Retina (tissue), 1 donor: ENCODE measurements around the gene PLCH2.

ENCODE experiments used
- DNase-seq: peaks from one replicate; pipeline ENCODE4 v3.0.0-alpha.2; 2016

The PLCH2 gene

DNA sequence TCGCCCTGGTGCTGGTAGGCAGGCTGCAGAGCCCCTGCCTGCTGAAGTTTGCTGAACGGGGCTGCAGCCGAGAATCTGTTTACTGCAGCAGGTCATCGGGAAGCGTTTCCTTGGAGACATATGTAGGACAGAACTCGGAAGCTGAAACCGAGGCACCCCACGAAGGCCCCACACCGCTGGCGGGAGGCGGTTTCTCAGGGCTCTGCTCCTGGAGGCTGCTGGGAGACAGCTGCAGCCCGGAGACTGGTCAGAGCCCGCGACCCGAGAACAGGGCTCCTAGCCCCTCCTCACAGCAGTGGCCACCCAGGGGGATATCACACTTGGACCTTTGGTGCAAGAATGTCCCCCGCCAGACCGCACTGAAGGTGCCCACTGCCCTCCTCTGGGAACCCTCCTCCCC, 12.7 kb upstream of the PLCH2 start:
- peak; percentile 91 for DNase-seq

- peak; percentile 54 for DNase-seq
Observed at GRCh38 chr1:2465371-2466269, 10.5 kb upstream of the PLCH2 start.

DNA sequence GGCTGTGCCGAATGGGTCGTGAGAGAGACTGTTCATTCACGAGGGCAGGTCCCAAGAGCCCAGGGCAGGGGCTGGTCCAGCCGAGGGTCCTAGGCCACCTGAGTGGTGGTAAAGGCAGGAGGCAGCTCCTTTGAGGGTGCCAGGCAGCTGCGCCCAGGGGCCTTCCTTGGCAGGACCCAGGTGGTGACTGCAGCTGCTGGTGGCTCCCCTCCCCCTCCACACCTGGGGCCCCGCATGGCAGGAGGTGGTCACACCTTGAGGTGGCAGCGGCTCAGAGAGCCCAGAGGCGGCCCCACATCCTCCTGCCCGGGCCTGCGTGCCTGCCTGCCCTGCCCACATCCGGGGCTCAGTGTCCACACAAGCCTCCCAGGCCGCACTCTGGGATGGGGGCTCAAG, 9.8 kb upstream of the PLCH2 start:
- DNase-seq = no peak

DNA sequence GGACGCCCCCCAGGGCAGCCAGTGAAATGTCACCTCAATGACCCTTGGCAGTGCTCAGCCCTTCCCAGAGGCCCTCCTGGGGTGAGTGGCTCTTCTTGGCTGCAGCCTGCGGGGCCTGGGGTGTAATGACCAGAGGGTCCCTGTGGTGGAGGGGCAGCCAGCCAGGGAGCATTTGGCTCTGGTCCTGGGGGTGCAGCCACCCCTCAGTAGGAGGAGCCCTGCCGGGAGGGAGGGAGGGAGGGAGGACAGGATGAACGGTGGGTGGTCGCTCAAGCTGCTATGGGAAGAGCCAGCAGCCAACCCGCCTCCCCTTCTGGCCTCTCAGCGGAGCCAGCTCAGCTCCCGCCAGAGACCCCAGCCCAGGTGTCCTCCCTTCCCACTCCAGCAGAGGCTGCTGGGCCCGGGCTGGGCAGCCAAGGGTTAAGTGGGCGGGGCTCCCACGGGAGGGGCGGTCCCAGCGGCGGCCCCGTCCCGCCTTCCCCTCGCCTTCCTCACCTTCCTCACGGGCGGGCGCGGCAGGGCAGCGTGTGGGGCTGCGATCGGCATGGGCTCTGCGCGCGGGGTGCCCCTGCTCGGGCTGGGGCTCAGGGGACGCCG, 9.0 kb upstream of the PLCH2 start:
- DNase-seq = peak; percentile 84

DNA sequence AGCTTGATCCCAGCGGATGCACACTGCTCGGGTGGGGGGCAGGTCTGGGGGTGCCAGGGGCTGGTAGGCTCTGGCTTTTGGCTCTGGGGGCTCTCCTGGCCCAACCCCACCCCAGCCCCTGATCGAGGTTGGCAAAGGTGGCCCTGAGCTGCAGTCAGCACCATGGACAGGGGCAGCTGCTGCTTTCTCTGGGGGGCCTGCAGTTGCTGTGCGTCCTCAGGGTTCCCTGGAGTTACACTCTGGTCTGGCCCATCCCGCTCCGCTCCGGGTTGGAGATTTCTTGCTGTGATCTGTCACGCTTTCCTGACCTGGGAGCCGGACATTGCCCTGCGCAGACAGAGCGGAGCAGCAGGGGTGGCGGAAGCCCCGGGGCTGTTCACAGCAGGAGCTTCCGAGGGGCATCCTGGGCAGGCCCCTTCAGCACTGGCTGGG, 8.0 kb upstream of the PLCH2 start:
- DNase-seq = peak; percentile 62

DNA sequence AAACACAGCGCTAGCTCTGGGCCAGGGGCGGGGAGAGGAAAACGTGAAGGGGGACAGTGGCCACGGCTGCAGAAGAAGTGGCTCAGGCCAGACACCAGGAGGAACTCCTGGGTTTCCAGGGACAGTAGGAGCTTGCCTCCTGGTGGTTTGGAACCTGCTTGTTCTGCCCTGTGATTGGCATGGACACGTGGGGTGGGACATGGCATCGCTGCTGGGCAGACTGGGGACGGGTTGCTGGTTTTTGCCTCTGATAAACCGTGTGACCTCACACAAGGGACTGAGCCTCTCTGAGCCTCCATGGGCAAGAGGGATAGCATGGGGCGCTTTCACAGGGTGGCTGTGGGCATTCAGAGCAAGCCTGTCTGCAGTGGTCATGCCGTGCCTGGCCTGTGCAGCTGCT, 7.5 kb upstream of the PLCH2 start:
- no peak for DNase-seq

- DNase-seq = peak; percentile 54
Observed at GRCh38 chr1:2469103-2469940, 6.8 kb upstream of the PLCH2 start.

DNA sequence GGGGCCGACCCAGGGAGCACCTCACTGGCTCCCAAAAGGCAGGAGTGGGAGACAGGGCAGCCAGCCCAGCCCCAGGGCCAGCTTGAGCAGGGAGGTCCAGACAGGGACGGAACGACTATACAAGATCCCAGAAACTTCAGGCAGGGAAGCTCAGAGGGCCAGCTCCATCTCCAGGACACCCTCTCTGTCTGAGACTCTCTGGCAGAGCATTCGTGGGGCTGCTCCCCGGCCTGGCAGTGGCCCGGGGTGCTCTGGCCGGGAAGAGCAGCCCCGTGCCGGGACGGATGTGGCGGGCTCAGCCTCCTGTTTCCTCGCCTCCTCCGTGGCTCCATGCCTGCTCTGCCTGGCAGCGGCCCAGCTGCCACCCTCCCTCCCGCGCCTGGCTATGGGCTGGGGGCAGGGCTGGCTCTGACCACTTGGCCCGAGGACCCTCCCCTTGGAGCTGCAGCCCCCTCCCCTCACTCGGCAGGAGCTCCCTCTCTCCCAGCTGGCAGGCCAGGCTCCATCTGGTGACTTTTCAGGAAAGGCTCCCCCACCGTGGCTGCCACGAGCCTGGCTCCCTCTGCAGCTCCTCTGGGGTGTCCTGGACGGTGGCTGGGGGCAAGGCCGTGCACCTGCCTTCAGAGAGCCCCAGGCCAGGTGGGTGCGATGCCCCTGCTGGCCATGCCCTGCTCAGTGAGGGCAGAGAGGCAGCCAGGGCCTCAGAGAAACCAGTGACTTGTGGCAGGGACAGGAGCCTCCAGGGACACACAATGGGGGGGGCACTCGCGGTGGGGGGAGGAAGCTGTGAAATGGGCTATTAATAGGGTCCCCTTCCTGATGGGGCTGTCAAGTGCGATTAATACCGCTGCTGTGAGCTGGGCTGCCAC, 5.6 kb upstream of the PLCH2 start:
- peak; percentile 82 for DNase-seq

- no peak for DNase-seq
Observed at GRCh38 chr1:2471159-2471471, 5.0 kb upstream of the PLCH2 start.

DNA sequence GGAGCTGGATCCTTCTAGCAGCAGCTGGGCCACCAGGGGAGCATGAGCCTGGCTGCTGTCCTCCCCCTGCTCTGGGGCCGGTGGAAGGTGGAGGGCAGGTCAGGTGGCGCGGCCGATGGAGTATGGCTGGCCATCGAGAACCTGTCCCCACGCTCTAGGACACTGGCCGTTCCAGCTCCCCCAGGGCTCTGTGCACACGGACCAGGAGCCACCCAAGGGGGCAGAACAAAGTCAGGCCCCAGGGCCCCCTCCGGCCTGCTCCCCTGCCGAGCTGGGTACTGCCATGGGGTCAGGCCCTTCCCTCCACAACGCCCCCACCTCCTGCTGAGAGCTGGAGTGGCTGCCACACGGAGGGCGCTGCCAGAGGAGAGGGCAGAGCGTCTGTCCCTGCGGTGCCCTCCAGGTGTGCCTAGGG, 4.5 kb upstream of the PLCH2 start:
- DNase-seq = peak; percentile 34

GRCh38 chr1:2472109-2472508, 4.0 kb upstream of the PLCH2 start:
- peak; percentile 42 for DNase-seq

- peak; percentile 59 for DNase-seq
Observed at GRCh38 chr1:2472561-2473177, 3.4 kb upstream of the PLCH2 start.

DNA sequence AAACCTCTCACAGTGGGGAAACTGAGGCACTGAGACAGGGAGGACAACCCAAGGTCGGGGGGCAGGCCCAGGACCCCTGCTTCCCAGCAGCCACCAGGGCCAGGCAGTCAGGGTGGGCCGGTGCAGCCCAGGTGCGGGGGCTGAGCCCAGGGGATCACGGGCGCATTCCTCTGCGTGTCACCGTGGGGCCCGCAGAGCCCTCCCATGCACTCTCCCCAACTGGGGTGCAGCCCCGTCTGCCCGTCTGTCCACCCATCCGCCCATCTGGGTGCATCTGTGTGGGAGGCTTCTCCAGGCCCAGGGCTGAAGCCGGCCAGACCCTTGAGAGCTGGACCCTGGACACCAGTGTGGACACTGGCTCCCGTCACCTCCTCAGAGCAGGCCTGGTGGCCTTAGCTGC, 2.9 kb upstream of the PLCH2 start:
- DNase-seq = peak; percentile 39

GRCh38 chr1:2474104-2474844, 1.8 kb upstream of the PLCH2 start:
- DNase-seq = peak; percentile 58

GRCh38 chr1:2474933-2475371, 1.1 kb upstream of the PLCH2 start:
- peak; percentile 58 for DNase-seq

GRCh38 chr1:2475571-2475970, 518 bp upstream of the PLCH2 start:
- DNase-seq = no peak

- DNase-seq = no peak
Observed at GRCh38 chr1:2477309-2477708, 1.2 kb downstream of the PLCH2 start.

DNA sequence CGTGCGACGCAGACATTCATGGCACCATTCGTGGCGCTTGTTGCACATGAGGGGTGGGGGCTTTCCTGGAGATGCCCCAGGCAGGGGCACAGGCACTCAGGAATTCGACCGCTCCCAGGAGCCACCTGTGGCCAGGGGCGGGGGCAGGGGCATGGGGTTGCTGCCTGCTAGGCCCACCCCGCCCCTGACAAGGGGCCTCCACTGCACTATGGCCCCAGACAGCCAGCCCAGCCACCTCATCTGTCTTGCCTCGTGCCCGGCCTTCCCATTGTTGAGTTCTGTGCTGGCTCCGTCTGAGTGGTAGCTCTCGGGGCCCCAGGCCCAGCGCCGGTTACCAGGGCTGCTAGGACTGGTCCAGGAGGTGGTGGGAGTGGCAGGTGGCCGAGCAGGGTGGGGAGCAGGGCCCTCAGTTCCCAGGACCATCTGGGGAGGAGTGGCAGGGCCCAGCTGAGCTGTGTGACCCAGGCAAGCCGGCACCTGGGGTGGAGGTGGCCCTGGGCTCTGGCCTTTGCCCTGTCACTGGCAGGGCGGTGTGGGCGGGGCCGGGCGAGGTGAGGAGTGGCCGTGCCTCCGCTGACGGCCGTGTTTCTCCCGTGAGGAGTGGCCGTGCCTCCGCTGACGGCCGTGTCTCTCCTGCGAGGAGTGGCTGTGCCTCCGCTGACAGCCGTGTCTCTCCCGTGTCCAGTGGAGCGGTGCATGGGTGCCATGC, 1.9 kb downstream of the PLCH2 start:
- DNase-seq = no peak

DNA sequence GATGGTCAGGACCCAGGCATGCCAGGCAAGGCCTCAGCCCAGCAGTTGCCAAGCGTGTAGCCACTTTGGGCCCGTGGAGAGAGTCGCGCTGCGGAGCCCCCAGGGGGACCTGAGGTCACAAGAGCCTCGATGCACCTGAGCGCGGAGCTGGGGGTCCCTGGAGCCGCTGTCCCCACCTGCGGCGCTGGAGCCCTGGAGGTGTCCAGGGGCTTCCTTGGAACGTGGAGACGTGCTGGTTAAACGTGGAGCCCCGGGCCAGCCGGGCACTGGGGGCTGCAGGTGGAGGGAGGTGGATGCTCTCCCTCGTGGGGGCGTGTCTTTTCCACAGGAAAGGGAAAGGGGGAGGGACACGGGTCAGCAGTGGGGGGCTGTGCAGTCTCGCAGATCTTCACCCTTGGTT, 3.1 kb downstream of the PLCH2 start:
- no peak for DNase-seq

DNA sequence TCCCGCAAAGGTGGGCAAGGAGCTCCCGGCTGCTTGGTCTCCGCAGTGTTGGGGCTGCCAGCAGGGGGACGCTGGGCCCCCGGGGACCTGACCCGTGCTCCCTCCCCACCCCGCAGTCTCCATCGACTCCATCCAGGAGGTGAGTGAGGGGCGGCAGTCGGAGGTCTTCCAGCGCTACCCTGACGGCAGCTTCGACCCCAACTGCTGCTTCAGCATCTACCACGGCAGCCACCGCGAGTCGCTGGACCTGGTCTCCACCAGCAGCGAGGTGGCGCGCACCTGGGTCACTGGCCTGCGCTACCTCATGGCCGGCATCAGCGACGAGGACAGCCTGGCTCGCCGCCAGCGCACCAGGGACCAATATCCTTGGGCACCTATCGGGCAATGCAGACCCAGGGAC, 3.5 kb downstream of the PLCH2 start:
- DNase-seq = no peak
